ENCODE results near the gene CTNNBL1.
"Not testable (repeated sequence)": the region's sequence is repeated elsewhere in the genome, so short reads cannot be mapped to it uniquely, and the experiment has no call there.

The CTNNBL1 gene

DNA sequence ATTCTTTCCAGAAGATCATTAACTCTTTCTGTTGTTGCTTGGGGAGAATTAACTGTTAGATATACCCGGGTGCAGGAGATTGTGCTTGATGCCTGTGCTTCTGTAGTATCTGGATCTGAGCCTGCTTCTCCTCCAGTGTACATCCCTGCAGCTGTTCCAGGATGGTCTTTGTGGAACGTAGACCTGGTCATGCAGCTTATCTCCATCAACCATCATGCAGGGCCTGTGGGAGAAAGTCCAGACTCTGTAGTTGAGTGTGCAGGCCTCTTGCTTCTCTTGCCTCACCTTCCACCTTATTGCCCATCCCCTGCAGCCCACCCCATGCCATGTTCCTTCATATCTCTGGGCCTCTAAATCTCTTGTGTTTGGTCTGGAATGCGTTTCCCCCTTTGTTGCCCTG, 133.8 kb downstream of the CTNNBL1 start:
- DNase-seq: no peak

DNA sequence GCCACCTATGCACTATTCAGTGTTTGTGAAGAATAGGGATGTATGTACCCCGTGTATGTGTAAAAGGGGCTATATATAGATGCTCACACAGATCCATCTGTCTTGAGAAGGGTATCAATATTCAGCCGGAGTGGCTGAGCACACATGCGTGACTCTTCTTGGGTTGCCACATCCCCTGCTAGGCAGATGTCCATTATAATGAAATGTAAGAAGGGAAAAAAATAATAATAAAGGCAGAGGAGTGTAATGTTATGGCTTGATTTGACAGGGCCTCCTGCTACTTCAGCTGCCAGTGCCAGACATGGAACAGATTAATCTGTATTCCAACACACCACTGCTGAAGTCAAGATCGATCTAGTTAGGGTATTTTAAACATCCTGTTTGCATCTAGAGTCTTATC, 134.9 kb downstream of the CTNNBL1 start:
- DNase-seq: no peak

GRCh38 chr20:37829128-37829527, 135.3 kb downstream of the CTNNBL1 start:
- DNase-seq: no peak

GRCh38 chr20:37833221-37833896, 139.5 kb downstream of the CTNNBL1 start:
- peak in 1 of 2 experiments; percentile 49 for DNase-seq

GRCh38 chr20:37836926-37837325, 143.1 kb downstream of the CTNNBL1 start:
- DNase-seq: no peak

DNA sequence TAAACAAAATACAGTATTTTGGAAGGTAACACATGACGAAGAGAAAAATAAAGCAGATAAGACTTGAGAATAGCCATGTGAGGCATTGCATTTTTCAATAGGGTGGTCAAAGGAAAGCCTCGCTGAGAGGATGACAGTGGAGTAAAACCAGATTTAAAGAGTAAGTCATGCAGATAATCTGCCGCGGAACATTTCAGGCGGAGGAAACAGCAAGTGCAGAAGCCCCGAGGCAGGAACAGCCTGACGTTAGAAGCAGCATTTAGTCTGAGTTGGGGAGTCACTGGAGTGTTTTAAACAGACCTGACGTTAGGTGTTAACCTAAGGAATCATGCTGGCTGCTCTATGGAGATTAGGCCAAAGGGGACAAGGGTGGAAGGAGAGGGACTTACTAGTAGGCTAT, 144.1 kb downstream of the CTNNBL1 start:
- no peak for DNase-seq

DNA sequence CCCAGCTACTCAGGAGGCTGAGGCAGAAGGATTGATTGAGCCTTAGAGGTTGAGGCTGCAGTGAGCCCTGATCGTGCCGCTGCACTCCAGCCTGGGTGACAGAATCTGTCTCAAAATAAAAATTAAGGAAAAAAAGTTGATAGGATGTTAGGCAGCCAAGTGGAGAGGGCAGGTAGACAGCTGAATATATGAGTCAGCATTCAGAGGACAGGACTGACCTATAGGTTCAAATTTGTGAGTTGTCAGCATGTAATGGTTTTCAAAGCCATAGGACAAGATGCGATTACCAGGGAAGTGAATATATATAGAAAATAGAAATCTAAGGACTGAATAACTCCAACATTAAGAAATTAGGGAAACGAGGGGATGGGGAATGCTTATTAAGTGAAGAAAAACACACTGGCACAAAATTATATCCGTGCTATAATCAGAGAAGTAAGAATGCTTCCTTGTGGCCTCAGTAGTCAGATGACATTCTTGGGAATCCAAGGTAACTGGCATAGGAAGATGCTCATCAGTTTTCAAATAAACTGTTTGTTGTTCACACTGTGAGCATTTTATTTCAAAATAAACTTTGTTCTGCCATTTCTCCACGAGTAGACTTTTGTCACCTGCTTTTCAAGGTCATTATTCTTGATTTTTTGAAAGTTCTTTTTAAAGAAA, 145.1 kb downstream of the CTNNBL1 start:
- DNase-seq: no peak

GRCh38 chr20:37839432-37839827, 145.6 kb downstream of the CTNNBL1 start:
- no peak for DNase-seq

DNA sequence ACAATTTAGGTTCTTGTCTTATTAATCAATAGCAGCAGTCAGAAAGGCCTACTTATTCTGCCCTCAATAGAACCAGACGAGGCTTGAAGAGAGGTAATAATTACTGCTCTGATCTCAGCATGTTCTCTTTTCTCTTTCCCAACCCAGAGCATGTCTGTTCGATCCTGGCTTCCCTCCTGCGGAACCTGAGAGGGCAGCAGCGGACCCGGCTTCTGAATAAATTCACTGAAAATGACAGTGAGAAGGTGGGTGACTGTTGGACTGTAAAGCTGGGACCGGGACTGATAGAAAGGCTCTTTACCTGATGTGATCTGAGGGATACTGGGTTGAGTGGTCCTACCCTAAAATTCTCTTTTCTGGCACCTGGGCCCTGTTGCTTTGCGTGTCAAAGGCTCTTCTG, 146.1 kb downstream of the CTNNBL1 start:
- no peak for DNase-seq

DNA sequence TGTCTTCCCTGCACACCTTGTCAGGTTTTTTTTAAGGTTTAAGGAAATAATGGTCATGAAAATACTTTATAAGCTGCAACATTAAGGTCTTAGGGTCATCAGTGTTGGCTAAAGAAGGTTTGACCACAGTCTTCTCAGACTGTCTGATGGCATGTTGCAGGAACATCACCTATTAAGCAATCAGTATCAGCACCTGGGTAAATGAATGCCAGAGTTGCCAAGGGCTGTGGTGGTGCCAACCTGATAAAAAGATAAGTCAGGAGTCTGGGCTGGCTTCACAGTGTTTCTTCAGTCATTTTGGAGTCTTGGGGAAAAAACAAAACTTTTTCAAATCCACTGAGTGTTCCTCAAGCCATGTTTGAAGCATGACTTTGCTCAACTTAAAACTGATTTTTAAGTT, 147.6 kb downstream of the CTNNBL1 start:
- no peak for DNase-seq

DNA sequence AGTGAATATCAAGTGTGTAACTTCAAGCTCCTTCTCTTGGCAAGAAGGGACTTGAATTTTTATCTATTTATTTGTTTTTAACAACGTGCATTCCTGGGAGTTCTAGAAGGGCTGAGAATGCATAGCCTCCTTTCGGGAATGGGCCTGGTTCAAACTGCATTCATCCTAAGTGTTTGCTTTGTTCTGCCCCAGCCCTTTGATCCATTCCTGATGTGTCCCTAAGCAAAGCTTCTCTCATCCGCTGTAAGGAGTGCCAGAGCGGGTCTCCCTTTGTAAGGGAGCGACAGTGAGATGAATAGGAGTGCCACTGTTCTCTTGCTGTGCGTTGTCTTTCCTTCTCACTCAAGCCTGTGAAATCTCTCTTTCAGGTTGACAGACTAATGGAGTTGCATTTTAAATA, 148.1 kb downstream of the CTNNBL1 start:
- DNase-seq: no peak

DNA sequence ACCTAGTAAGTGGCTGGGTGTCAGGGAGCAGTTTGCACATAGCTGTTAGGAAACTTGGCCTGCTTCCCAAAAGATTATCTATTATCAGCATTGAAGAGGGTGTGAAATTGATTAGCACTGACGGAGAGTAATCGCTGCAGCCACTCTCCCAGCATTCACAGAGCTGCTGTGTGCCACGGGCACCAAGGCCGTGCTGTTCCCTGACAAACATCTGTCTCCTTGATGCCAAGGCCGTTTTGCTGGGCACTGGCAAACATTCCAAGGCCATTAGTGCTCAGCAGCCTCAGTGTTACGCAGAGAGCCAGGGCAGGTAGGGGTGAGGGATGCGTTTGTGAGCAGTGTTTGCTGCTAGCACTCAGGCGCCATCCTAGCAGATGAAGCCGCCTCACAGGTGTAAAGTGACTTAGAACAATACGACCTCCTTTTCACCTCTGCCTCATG, 151.4 kb downstream of the CTNNBL1 start:
- no peak for DNase-seq

DNA sequence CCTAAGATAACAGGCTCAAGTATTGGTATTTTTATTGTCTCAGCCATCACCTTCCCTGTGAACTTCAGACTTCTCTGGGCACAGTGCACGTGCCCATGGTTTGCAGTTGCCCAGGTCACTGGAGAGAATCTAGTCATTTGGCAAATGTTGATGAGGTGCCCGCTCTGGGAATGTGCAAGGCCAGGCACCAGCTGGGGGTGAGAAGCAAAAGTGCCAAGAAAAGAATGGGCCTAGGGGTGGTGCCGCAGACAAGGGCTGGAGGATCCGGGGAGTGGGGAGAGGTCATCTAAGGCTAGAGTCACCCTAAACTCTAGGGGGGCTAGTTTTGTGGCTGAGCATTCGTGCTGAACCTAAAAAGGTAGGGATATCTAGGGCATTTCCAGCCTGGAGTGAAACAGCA, 152.0 kb downstream of the CTNNBL1 start:
- no peak for DNase-seq

GRCh38 chr20:37846573-37846972, 152.7 kb downstream of the CTNNBL1 start:
- DNase-seq: no peak

GRCh38 chr20:37848706-37849105, 154.9 kb downstream of the CTNNBL1 start:
- DNase-seq: no peak

DNA sequence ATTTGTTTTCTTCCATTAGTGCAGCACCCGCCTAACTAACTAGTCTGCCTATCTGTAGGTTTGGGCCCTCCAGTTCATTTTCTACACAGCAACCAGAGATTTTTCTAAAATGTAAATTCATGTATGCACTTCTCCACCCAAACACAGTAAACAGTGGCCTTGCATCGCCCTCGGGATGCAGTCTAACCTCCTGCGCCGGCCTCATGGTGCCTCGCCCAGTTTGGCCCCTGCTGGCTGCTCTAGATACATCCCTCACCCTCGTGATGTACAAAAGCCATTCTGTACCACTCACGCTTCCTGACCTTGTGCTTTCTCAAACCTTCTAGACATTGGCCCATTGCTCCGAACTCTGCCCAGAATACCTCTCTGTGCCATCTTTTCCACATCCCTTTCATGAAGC, 155.3 kb downstream of the CTNNBL1 start:
- DNase-seq: no peak

- no peak for DNase-seq
Measured at GRCh38 chr20:37849566-37849965, 155.7 kb downstream of the CTNNBL1 start.

- no peak for DNase-seq
Measured at GRCh38 chr20:37850036-37850592, 156.3 kb downstream of the CTNNBL1 start.

- no peak for DNase-seq
Measured at GRCh38 chr20:37850724-37851355, 157.0 kb downstream of the CTNNBL1 start.

- DNase-seq: no peak
Measured at GRCh38 chr20:37852666-37853065, 158.8 kb downstream of the CTNNBL1 start.

DNA sequence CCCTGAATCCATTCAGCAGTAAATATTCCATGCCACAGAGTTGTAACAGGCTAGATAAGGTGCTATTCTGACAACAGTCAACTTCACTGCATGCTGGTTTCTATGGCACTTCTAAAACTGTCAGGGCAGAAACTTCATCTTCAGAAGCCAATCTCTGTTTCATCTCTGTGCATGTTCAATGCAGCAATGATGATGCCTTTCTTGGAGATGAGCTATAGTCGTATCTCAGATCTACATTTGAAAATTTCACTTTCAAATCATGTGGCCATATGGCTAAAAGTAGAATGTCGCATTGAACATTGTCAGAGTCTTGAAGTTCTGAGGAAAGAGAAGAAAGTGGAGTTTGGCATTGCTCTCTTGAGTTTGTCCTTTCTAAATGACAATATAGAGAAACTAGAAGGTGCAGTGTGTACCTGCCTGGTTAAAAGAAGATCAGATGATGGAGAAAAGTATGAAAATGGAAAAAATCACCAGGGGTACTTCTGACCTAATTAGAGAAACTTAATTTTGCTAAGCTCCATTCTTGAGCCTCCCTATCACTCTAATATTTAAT, 160.1 kb downstream of the CTNNBL1 start:
- DNase-seq: no peak

DNA sequence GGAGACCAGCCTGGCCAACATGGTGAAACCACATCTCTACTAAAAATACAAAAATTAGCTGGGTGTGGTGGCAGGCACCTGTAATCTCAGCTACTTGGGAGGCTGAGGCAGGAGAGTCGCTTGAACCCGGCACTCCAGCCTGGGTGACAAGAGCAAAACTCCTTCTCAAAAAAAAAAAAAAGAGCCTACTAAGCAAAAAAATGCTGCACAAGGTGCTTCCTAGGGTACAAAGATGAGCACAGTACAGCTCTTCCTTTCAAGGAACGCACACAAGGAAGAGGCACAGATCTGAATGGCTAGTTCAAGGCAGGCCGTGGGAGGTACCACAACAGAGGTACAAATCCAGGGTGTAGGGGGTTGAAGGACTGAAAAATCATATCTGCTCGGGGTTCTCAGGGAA, 162.2 kb downstream of the CTNNBL1 start:
- not testable (repeated sequence) for DNase-seq

DNA sequence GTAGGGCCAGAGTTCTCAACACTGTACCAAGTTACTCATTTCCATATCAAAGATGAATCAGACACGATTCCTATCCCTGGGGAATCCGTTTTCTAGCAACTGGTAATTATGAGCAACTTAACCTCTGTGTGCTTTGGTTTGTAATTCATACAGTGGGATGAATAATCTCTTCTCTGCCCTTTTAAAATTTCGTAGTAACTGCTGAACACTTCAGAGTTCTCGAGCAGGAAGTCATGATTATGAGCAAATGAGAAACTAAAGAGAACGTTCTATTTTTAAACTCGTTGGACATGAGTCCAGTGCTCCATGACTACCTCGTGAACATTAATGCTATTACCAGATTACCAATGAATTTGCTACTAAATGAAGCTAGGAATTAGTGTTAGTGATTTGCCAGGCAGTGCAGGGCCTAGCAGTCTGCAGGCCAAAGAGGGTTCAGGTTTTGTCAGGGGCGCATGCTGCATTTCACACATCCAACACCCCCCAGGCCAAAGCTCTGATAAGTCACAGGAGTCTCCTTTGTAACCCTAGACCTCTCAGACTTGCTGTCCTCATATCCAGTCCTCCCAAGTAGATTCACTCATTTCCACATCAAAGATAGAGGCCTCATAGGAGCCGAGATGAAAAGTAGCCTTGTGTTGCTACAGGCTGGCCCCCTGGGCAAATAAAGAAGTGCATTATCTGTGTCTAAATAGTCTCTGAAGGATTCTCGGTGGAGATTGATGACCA, 163.3 kb downstream of the CTNNBL1 start:
- DNase-seq: no peak

Data from cerebellar nuclear complex (tissue), 1 donor.